Peyer's patch (tissue), 4 donors: ENCODE results near the gene LUC7L. TPM values are rescaled to one million over a fixed set of nuclear protein-coding genes. Genes with fewer than 3 reads are reported as not detected.
A peak's percentile ranks its signal among the peaks of the same experiment; 100 is the strongest.
"Not testable (repeated sequence)": the region's sequence is repeated elsewhere in the genome, so short reads cannot be mapped to it uniquely, and the experiment has no call there.

Source experiments
- DNase-seq, 3 donors: peaks; one replicate each; pipeline ENCODE4 v3.0.0-alpha.2; 2017 to 2019
- H3K27ac ChIP-seq, 4 donors: fragments of 200-600 bp; sonication (generic); one replicate each; pipeline ENCODE4 v1.5.1; 2016 to 2019
- H3K27me3 ChIP-seq, 2 donors: fragments of 200-600 bp; sonication (generic); one replicate each; pipeline ENCODE4 v1.5.1; 2019
- H3K36me3 ChIP-seq, 3 donors: fragments of 200-600 bp; sonication (generic); one replicate each; pipeline ENCODE4 v1.5.1; 2016 to 2019
- H3K4me1 ChIP-seq, 4 donors: fragments of 200-600 bp; sonication (generic); one replicate each; pipeline ENCODE4 v1.5.1; 2016 to 2019
- H3K4me3 ChIP-seq, 4 donors: fragments of 200-600 bp; sonication (generic); 1 replicate in 3 of 4; 2 replicates in 1 of 4; pipeline ENCODE4 v1.5.1; 2016 to 2019; ENCODE audit warnings: mild to moderate bottlenecking in 1 of 4
- H3K9me3 ChIP-seq, 4 donors: fragments of 200-600 bp; sonication (generic); one replicate each; pipeline ENCODE4 v1.5.1; 2016 to 2019; ENCODE audit warnings: mild to moderate bottlenecking in 1 of 4
- POLR2A ChIP-seq, 2 donors: fragments of 450-650 bp; IDR thresholded peaks; one replicate each; pipeline ENCODE4 v1.5.1; 2017; ENCODE audit warnings: antibody characterized with exemption in 2 of 2, mild to moderate bottlenecking in 2 of 2, moderate library complexity in 2 of 2
- total RNA-seq, 4 donors: library from RNA; depleted of rRNA; stranded (reverse); fragments of >200 nt; gene quantifications; one replicate each; pipeline ENCODE4 v1.1.0, GENCODE V29; 2016
- TF ChIP-seq, protein P1 (sequence below), 6 experiments: fragments of 450-650 bp in 4 of 6; fragments of 200-600 bp in 2 of 6; sonication (generic) in 1 of 6; IDR thresholded peaks; one replicate each; pipeline ENCODE4 v1.5.1; 2017 to 2019; ENCODE audit warnings: antibody characterized with exemption in 6 of 6, mild to moderate bottlenecking in 3 of 6, moderate library complexity in 1 of 6

LUC7L gene
- total RNA-seq, 4 donors from 2014 or later: 87.6 to 440 (median 156) TPM

- peaks cover 0 to 33% (median 0%) of the 10 kb centered on the region in 4 donors for H3K4me1 ChIP-seq
- TF ChIP-seq POLR2A (IDR thresholded peaks at IDR 0.05): no peak
- TF ChIP-seq, protein P1, sequence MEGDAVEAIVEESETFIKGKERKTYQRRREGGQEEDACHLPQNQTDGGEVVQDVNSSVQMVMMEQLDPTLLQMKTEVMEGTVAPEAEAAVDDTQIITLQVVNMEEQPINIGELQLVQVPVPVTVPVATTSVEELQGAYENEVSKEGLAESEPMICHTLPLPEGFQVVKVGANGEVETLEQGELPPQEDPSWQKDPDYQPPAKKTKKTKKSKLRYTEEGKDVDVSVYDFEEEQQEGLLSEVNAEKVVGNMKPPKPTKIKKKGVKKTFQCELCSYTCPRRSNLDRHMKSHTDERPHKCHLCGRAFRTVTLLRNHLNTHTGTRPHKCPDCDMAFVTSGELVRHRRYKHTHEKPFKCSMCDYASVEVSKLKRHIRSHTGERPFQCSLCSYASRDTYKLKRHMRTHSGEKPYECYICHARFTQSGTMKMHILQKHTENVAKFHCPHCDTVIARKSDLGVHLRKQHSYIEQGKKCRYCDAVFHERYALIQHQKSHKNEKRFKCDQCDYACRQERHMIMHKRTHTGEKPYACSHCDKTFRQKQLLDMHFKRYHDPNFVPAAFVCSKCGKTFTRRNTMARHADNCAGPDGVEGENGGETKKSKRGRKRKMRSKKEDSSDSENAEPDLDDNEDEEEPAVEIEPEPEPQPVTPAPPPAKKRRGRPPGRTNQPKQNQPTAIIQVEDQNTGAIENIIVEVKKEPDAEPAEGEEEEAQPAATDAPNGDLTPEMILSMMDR (IDR thresholded peaks at IDR 0.05): no peak
- no peaks in the 10 kb centered on the region for H3K36me3 ChIP-seq
- H3K4me3 ChIP-seq: no peak overlapping the region
- H3K27me3 ChIP-seq: no peaks in the 10 kb centered on the region
- H3K9me3 ChIP-seq: no peaks in the 10 kb centered on the region
- no peak for DNase-seq
- H3K27ac ChIP-seq: peak overlapping the region in 1 of 4 donors; percentile 59
Observed at GRCh38 chr16:242281-242680, 13.0 kb upstream of the LUC7L start.

DNA sequence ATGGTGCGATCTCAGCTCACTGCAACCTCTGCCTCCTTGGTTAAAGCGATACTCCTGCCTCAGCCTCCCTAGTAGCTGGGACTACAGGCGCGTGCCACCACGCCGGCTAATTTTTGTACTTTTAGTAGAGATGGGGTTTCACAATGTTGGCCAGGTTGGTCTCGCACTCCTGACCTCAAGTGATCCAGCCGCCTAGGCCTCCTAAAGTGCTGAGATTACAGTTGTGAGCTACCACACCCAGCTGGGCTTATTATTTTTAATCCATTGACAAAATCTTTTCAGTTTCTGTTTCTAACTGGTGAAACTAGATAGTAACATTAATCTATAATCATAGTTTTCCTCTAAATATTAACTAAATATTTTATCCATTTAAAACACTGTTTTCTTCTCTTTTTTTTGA, 11.3 kb upstream of the LUC7L start:
- Histone ChIP-seq H3K27ac (peak overlapping the region in 1 of 4 donors; percentile 4), H3K36me3 (no peaks in the 10 kb centered on the region), H3K27me3 (no peaks in the 10 kb centered on the region), H3K4me3 (no peak overlapping the region), H3K4me1 (peaks cover 0 to 36% (median under 1%) of the 10 kb centered on the region in 4 donors), H3K9me3 (no peaks in the 10 kb centered on the region)
- TF ChIP-seq, protein P1 (IDR thresholded peaks at IDR 0.05): no peak
- no peak for TF ChIP-seq POLR2A (IDR thresholded peaks at IDR 0.05)
- DNase-seq: peak in 1 of 3 donors; percentile 13

DNA sequence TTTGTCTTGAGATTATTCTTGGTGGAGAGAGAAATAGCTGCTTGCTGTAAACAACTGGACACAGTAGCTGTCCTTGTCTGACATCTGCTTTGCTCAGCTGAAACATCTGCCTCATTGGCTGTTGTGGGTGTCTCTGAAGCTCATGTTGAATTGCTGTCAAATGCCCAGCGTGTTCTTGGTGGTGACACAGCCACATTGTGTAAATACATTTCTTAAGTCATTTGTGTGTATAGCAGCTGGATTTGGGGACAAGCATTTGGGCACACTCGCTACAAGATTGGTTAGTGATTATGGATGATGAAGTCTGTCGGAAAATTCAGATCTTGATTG, 10.7 kb upstream of the LUC7L start:
- Histone ChIP-seq H3K27ac (peak overlapping the region in 2 of 4 donors; percentile 4 to 29), H3K4me3 (no peak overlapping the region), H3K9me3 (no peaks in the 10 kb centered on the region), H3K4me1 (peaks cover 0 to 38% (median 3%) of the 10 kb centered on the region in 4 donors), H3K27me3 (no peaks in the 10 kb centered on the region), H3K36me3 (no peaks in the 10 kb centered on the region)
- no peak for DNase-seq
- no peak for TF ChIP-seq POLR2A (IDR thresholded peaks at IDR 0.05)
- TF ChIP-seq, protein P1 (IDR thresholded peaks at IDR 0.05): no peak

- peaks cover 0 to 16% (median 3%) of the 10 kb centered on the region in 4 donors for H3K4me1 ChIP-seq
- no peaks in the 10 kb centered on the region for H3K36me3 ChIP-seq
- no peaks in the 10 kb centered on the region for H3K9me3 ChIP-seq
- no peaks in the 10 kb centered on the region for H3K27me3 ChIP-seq
- TF ChIP-seq POLR2A (IDR thresholded peaks at IDR 0.05): peak; percentile 96 to 97
- TF ChIP-seq, protein P1 (IDR thresholded peaks at IDR 0.05): peak in 5 of 6 experiments; percentile 48 to 63 (median 52)
- H3K27ac ChIP-seq: peak within 1 kb of the TSS; percentile 96 to 100 (median 98)
- peak; percentile 96 to 97 (median 96) for DNase-seq
- peak within 1 kb of the TSS; percentile 59 to 91 (median 77) for H3K4me3 ChIP-seq
Observed at GRCh38 chr16:234468-235305, 5.4 kb upstream of the LUC7L start, which contains the start of gene FAM234A. Gene FAM234A (plus strand): TSS chr16:234821. CDS start chr16:254414, 19,593 bp downstream.

DNA sequence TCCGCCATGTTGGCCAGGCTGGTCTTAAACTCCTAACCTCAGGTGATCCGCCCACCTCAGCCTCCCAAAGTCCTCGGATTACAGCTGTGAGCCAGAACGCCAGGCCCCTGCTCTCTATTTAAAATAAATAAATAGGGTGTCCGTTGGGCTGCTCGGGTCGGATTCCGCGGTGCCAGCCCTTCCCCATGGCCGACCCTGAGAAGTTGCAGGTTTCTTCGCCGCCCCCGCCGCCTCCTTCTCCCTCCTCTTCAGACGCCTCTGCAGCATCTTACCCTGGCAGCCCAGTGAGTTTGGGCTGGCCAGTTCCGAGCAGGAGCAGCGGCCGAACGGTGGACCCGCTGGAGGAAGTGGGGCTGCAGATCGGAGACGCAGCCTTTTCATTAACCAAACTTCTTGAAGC, 1.7 kb upstream of the LUC7L start:
- no peak for TF ChIP-seq POLR2A (IDR thresholded peaks at IDR 0.05)
- TF ChIP-seq, protein P1 (IDR thresholded peaks at IDR 0.05): no peak
- no peaks in the 10 kb centered on the region for H3K27me3 ChIP-seq
- peaks cover 0 to 28% (median 3%) of the 10 kb centered on the region in 4 donors for H3K4me1 ChIP-seq
- no peak overlapping the region for H3K4me3 ChIP-seq
- H3K36me3 ChIP-seq: peaks cover 0 to 18% (median 0%) of the 10 kb centered on the region in 3 donors
- no peak overlapping the region for H3K27ac ChIP-seq
- H3K9me3 ChIP-seq: no peaks in the 10 kb centered on the region
- peak in 1 of 3 donors; percentile 31 for DNase-seq

- peaks cover 0 to 24% (median 0%) of the 10 kb centered on the region in 3 donors for H3K36me3 ChIP-seq
- H3K27ac ChIP-seq, H3K4me3 ChIP-seq, H3K9me3 ChIP-seq, H3K27me3 ChIP-seq: not testable (repeated sequence)
- H3K4me1 ChIP-seq: peaks cover 0 to 24% (median 2%) of the 10 kb centered on the region in 4 donors
- DNase-seq: peak in 1 of 3 donors; percentile 12
Observed at GRCh38 chr16:230351-230750, 1.1 kb upstream of the LUC7L start.
